Amniotic epithelial cell (primary cell): ENCODE measurements around the gene LY6G6D.

Experiments
- DNase-seq: peaks from one replicate; pipeline ENCODE4 v3.0.0-alpha.2; 2010; ENCODE audit warnings: low read depth

Gene LY6G6D

DNA sequence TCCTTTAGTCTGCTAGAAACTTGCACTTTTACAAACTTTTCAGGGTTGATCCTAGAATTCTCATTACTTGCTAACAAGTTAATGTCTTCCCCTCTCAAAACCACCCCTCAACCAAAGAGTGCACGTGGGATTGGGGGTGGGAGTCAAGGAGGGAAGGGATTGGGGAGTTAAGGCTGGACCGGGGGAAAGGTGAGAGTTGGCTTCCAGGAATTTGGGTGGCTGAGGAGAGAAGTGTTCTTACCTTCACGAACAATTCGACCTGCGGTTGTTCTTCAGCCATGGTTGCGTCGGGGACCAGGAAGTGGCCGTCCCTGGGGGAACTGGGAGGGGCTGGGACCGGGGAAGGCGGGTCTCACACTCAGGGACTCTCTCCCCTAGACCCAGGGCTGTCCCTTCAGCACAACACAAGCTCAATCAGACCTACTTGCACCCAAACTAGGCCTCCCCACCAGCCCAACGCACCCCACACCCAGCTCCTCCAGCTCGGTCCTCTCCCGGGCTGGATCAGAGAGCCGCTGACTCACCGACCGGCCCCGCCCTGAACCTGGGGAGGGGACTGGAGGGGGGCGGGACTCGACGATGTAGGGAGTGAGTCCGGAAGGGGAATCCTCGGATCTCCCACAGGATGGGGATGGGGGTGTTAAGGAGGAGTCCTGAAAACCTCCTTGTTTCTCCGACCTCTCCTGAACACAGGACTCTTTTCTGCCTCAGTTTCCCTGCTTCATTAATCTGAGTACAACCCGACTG is 21.0 kb downstream of the LY6G6D start, which contains the start of gene CLIC1:
Gene CLIC1 (minus strand): TSS at position 510 of the 747 bp plus-strand sequence. CDS start 230 bp downstream, at position 280.
- DNase-seq: peak; percentile 75

DNA sequence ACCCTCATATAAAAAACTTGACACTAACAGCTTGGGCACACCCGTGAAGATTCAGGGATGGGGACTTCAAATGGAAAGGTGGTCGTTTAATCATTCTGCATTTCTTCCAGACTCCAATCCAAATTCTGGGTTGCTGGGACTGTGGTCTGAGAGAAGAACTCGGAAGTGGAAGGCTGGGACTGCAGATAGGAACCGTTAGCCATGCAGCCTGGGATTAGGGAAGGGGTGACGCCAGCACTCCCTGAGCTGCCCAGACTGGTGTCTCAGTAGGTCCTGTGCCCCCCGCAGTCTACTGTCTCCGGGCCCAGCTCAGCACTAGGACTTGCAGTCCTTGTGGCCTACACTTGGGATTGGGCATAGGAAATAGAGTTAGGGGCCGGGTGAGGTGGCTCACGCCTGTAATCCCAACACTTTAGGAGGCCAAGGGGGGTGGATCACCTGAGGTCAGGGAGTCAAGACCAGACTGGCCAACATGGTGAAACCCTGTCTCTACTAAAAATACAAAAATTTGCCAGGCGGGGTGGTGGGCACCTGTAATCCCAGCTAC is 21.7 kb downstream of the LY6G6D start:
- DNase-seq: no peak

DNA sequence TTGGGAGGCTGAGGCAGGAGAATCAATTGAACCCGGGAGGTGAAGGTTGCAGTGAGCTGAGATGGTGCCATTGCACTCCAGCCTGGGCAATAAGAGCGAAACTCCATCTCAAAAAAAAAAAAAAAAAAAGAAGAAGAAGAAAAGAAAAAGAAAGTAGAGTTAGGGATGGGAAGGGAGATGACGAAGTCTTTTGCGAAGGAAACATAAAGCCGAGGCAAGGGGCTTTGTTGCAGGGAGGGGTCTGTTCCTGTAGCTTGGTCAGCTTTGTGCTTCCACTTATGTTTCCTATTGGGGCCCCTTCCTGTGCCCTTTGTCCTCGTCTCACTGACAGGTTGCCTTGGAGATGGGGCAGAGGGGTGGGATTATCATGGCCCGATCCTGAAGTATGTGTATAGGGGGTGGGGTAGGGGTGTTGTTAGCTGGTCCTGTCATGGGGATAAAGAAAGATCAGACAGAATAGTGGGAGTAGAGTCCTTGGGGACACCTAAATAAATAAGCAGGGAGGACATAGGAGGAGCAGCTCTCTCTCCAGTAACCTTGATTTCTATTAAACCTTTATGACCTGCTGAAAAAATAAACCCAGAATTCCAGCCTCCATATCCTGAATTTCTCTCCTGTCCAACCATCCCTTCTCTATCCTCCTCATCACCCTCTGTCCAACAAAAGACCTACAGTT is 22.3 kb downstream of the LY6G6D start:
- peak; percentile 33 for DNase-seq

DNA sequence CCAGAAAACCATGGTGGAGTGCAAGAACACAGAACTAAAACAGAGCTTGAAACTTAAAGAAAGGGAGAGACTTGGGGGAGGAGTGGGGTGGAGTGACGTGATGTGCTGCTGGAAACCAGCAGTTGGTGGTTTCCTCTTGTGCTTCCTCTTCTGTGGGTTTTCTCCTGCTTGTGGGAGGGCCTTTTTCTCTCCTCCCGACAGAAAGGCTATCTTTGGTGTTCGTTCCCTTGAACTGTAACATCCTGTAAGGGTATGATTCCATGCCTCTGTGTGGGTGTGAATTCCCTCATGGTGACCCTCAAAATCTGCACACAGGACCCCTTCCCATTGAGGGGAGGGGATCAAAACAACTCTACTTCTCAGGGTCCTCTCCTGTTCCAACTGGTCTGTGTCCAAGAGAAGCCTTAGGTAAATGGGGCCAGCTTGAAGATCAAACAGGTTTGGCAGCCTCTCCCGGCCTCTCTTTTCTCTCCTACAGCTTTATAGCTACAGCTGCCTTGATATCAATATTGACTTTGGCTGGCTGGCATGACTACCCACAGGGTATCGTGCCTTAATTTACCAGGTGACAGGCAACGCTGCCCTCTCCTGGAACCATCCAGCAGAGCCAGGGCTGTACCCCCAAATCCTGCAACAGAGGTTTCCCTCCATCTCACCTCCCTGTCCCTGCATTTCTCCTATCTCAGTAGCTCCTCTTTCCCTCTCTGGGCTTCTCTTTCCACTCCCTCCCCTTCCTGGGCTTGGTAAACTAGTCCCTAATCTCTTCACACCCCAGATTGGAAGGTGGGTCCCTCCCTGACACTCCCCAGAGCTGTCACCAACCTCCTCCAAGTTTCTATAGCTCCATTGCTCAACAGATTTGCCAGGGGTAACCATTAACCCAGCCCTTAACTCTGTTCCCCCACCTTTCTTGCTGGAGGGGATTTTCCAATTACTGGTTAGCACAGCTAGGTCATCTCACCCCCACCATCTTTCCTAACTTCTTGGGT is 23.1 kb downstream of the LY6G6D start:
- peak; percentile 90 for DNase-seq

DNA sequence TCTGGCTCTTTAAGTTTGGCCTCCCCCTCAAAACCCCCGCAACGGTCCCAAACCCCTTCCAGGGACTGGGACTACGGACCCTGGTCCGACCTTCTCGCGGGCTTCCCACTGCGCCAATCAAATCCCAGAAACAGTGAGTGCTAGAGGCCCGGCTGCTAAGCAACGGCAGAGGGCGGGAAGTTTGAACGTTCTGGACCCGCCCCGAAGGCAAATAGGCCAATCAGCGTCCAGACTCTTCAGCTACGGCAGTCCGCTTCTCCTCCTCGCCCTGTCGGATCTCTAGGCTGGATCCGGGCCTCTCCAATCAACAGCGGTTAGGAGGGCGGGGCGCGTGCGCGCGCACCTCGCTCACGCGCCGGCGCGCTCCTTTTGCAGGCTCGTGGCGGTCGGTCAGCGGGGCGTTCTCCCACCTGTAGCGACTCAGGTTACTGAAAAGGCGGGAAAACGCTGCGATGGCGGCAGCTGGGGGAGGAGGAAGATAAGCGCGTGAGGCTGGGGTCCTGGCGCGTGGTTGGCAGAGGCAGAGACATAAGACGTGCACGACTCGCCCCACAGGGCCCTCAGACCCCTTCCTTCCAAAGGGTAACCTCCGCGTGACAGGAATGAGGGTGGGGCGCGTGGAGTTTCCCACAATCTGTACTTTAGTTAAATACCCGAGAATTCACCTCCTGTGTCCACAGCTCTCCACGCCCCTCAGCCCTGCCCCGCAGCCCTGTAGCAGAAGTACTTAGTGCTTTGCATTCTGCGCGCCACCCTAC is 24.7 kb downstream of the LY6G6D start, which contains the start of gene MSH5:
Gene MSH5 (plus strand): TSS at position 367 of the 758 bp plus-strand sequence. CDS start 462 bp downstream, outside the sequence.
- DNase-seq: peak; percentile 98

DNA sequence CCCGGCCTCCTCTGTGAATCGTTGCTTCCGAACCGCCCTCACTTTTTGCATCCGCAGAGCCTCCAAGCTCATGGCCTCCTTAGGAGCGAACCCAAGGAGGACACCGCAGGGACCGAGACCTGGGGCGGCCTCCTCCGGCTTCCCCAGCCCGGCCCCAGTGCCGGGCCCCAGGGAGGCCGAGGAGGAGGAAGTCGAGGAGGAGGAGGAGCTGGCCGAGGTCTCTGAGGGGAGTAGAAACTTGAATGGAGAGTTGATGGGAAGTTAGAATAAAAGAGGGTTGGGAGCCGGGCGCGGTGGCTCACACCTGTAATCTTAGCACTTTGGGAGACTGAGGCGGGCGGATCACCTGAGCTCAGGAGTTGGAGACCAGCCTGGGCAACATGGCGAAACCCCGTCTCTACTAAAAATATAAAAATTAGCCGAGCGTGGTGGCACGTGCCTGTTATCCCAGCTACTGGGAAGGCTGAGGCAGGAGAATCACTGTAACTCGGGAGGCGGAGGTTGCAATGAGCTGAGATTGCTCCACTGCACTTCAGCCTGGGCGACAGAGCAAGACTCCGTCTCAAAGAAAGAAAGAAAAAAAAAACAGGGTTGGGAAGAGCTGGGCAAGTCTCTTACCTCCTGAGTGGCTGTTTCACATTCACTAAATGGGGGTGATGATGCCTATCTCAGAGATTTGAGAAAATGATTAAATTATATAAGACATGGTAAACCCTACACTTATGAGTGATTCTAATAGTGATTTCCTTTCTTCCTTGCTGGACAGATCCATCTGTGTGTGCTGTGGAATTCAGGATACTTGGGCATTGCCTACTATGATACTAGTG is 25.5 kb downstream of the LY6G6D start:
- DNase-seq: no peak

DNA sequence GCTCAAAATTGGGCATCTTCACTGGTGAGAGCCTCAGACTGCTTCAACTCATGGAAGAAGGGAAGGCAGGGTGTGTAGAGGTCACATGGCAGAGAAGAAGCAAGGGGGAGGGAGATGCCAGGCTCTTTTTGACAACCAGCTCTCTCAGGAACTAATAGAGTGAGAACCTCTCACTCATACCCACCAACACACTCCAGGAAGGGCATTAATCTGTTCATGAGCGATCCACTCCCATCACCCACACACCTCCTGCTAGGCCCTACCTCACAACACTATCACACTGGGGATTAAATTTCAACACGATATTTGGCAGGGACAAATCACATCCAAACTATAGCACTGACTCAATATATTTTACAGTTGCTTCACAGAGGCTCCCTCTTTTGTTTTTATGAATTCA is 26.7 kb downstream of the LY6G6D start:
- DNase-seq: no peak

DNA sequence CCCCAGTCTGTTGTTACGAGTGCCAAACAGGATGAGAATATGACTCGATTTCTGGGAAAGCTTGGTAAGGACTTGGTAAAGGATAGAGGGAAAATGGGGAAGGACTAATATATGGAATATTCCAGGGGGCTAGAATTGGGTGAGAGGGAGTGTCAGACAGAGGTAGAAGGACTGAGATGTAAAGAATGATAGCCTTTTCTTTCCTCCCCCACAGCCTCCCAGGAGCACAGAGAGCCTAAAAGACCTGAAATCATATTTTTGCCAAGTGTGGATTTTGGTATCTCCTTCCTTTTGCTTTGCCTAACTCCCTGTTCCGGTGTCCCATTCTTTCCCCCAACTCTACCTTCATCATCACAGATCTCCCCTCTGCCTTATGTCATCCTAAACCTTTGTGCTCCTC is 27.7 kb downstream of the LY6G6D start:
- DNase-seq: no peak

DNA sequence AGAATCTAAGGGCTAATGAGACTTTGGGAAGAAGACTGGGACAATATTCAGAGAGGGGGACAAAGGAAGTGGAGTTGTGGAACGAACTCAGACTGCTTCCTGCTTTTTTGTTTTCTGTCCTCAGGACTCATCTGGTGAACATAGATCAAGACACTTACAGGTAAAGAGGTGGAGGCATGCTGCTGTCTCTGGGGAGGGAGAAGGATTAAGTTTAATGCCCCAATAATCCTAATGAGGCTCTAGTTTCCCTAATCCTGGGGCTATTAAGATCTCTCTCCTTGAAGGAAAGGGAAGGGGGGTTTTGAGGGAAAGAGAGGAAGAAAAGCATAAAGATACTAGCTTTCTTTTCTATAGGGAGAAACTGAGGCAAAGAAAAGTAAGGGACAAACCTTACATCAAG is 29.3 kb downstream of the LY6G6D start:
- no peak for DNase-seq

DNA sequence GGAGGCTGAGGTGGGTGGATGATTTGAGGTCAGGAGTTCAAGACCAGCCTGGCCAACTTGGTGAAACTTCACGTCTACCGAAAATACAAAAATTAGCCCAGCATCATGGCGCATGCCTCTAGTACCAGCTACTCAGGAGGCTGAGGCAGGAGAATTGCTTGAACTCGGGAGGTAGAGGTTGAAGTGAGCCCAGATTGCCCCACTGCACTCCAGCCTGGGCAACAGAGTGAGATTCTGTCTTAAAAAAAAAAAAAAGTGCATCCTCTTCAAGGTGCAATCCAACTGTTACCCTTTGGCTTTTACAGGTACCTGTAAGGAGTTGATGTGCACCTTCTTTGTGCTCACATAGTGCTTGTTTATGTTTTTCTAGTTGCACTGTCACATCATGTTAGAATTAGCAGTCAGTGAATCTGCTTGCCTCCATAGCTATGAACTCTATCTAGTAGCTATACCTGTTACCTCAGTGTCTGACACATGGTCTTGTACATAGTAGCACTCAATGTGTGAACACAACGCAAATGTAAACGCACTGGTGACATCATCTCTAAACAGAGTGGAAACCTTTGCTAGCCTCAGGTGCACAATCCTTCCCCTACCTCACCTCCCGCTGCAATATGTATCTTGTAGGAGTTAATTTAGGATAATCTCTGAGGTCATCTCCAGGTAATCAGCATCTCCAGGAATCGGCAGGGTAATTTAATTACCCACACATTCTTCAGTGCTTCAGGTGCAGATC is 34.3 kb downstream of the LY6G6D start:
- DNase-seq: no peak

DNA sequence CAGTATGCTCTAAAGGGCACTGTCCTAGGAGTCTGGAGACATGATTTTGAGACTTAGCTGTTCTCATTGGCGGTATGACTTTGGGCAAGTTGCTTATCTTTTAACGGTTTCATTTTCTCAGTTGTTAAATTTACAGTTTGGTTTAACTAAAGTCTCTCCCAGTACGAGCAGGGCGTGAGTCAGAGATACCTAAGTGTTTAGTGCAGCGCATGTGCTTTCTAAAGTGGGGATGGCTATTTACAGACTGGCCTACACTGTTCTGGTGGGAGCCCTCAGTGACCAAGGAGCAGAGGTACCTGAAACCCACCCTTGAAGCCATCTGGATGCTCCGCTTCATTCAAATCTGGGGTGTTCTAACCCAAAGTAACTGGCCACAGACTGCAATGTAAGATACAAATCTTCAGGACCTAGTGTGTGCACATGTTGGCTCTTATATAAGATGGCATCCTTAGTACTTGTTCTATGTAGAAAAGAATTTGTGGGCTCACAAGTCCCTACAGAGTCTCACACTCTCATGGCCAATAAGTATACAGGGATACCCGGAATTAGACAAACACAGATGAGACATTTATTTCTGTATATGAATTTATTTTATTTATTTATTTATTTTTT is 35.4 kb downstream of the LY6G6D start:
- DNase-seq: peak; percentile 80

DNA sequence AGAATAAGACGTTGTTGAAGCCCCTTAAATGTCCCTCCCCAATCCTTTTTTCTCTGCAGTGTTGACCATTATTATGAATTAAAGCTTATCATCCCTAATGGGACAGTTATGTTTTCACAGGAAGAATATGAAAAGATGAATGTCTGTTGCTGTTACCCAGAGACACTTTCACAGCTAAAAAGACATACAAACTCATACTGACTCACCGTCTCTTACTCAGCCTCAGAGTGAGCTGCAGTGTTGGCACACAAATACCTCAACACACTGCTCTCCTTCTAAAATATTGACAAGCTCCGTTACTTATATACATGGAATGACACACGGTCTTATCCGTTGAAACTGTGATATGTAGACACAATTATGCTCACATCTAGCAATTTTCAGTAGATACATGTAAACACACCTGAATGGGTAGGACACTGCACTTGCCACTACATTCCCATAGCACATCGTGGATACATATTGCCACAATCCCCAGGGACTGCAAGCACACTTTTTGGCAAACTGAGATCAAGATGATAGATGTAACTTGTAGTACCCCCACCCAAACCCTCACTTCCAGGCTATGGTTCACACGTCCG is 37.7 kb downstream of the LY6G6D start:
- peak; percentile 90 for DNase-seq

DNA sequence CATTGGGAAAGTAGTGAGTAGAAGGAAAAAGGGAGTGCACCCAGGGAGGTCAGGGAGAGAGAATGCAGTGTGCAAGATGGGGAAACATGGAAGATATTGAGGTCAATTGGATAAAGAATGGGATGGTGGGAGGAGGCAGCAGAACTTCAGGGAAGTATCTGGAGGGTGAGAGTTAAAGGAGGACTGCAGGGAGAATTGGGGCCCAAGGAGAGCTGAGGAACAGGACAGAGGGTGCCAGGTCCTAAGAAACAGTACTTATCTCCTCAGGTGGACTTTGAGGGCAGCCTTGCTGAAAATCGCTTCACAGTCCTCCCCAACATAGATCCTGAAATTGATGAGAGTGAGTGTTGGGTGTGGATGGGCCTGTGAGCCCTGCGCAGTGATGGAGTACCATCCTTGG is 43.1 kb downstream of the LY6G6D start:
- no peak for DNase-seq

DNA sequence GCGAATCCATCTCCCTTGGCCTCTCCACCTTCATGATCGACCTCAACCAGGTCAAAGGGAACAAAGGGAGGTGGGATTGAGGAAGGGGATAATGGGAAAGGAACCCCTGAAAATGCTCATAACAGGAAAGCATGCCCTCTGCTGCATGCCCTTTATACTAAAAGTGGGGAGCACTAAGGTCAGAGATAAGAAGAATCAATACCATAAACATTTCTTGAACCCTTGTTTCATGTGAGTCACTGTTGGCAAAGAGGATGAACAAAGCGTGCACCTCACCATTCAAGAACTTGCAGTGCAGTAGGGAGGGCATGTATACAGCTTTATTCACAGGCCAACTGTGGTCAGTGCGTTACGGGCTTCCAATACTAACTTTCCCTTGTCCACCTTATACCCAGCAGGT is 45.6 kb downstream of the LY6G6D start:
- no peak for DNase-seq

DNA sequence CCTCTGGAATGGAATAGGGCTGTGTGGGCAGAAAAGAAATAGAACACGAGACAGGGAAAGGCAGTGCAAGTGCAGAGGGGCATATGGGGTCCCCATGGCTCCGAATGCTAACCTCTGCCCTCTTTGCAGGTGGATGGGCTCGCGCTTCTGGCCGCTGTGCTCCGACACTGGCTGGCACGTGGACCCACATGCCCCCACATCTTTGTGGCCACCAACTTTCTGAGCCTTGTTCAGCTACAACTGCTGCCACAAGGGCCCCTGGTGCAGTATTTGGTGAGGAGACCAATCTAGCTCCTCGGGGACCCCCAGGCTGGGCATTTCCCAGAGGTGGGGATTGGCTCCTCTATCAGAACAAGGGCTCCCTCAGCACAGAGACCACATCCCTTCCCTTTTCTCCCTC is 46.2 kb downstream of the LY6G6D start:
- DNase-seq: no peak

DNA sequence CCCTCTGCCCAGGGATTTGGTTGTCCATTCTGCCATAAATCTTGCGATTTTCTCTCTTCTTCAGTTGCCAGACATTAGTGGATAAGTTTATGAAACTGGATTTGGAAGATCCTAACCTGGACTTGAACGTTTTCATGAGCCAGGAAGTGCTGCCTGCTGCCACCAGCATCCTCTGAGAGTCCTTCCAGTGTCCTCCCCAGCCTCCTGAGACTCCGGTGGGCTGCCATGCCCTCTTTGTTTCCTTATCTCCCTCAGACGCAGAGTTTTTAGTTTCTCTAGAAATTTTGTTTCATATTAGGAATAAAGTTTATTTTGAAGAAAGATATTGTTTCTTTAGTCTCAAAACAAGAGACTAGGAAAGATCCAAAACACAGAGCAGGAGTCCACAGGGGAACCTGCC is 47.2 kb downstream of the LY6G6D start, which contains the start of gene SAPCD1:
Gene SAPCD1 (plus strand): TSS at position 301 of the 400 bp plus-strand sequence. CDS start 399 bp downstream, outside the sequence.
- DNase-seq: no peak

DNA sequence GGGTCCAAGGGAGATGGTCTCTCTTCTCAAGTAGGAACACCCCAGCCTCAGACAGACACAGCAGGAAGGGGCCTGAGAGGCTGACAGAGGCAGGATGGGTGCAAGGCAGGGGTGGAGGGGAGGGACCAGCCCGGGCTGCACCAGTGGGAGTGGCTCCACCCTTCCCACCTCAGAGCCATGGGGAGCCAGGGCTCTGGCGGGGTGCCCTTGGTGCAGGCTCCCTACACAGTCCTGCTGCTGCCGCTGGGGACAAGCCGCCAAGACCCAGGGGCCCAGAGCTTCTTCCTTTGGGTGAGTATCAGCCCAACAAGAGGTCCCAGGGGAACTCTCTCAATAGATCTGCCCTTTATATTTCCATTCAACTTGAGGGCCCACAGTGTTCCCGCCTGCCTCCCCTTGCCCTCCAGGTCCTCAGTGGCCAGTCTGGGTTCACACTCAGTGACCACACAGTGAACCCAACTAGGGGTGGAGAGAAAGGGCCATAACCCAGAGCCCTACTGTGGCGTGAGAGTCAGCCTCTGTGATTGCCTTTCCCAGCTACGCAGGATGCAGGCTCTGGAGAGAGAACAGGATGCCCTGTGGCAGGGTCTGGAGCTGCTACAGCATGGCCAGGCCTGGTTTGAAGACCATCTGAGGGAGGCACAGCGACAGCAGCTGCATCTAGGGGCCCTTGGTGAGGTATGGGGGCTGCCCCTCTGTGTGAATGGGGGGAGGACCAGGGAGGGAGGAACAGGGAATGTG is 47.9 kb downstream of the LY6G6D start:
- DNase-seq: no peak

DNA sequence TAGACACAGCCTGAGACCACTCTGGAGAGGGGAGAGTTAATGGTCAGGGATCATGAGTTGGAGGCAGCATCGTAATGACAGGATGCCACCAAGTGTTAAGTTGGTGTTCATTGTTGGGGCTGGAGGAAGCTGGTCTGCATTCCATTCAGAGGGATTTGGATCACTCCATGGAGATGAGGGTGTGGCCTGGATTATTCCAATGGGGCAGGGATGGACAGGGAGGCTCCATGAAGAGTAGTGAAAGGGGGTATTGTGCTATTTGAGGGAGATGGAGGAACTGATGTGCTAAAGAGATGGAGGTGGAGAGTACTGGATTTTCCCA is 48.4 kb downstream of the LY6G6D start:
- DNase-seq: no peak
